Panc1 (cell line): Measurements from ENCODE around the gene LRRC3B. TPM values are rescaled to one million over a fixed set of nuclear protein-coding genes. Genes with fewer than 3 reads are reported as not detected.

ENCODE experiments used
- ATAC-seq: fragments of 200-7000 bp; cut with Tn5 transposase; 2 replicates; pipeline ENCODE4 v1.9.1; 2020; ENCODE audit warnings: mild to moderate bottlenecking, moderate library complexity
- BruUV-seq: library from RNA; stranded (reverse); fragments of 400-500 nt; replicated peaks from 2 replicates; lab custom pipeline; 2021; lab: Mats Ljungman, UMichigan
- CTCF ChIA-PET: fragments of 300-600 bp; sonication (Branson Sonifier 250); formaldehyde crosslinking; loops from one replicate; lab custom pipeline; 2022; ENCODE audit warnings: antibody characterized with exemption; lab: Charles Lee
- POLR2A ChIA-PET: fragments of 300-600 bp; sonication (Branson Sonifier 250); formaldehyde crosslinking; loops from one replicate; lab custom pipeline; 2022; ENCODE audit warnings: antibody characterized with exemption; lab: Charles Lee
- DNase-seq: peaks from one replicate; pipeline ENCODE4 v3.0.0-alpha.2; 2010; ENCODE audit warnings: low read depth, low spot score
- H3K27ac ChIP-seq: 2 replicates; pipeline ENCODE4 v1.5.1; 2011; ENCODE audit warnings: mild to moderate bottlenecking, low read length, inconsistent platforms
- H3K27me3 ChIP-seq: fragments of 200-500 bp; sonication (Bioruptor generic); 2 replicates; pipeline ENCODE4 v1.6.0; 2014; ENCODE audit warnings: low read length, inconsistent platforms; ENCODE audit not compliant: control insufficient read depth, insufficient read depth
- H3K36me3 ChIP-seq: fragments of 200-500 bp; sonication (Bioruptor generic); 2 replicates; pipeline ENCODE4 v1.5.1; 2014; ENCODE audit warnings: inconsistent platforms, mild to moderate bottlenecking, low read length, moderate library complexity; ENCODE audit not compliant: control insufficient read depth, insufficient read depth
- H3K4me1 ChIP-seq: 2 replicates; pipeline ENCODE4 v1.5.1; 2011; ENCODE audit warnings: inconsistent platforms, mild to moderate bottlenecking, low read length, moderate library complexity; ENCODE audit not compliant: control insufficient read depth, insufficient read depth
- H3K4me3 ChIP-seq, 2 experiments: 2 replicates each; pipeline ENCODE4 v1.5.1; 2011 to 2012; ENCODE audit warnings: low read depth in 2 of 2, low read length in 2 of 2, mild to moderate bottlenecking in 2 of 2, inconsistent platforms in 1 of 2, moderate library complexity in 1 of 2
- H3K9me3 ChIP-seq: fragments of 200-500 bp; sonication (Bioruptor generic); 2 replicates; pipeline ENCODE4 v1.5.1; 2014; ENCODE audit warnings: low read depth, mild to moderate bottlenecking, inconsistent platforms, low read length, moderate library complexity; ENCODE audit not compliant: control insufficient read depth, insufficient read depth
- CTCF ChIP-seq: fragments of 450-650 bp; IDR thresholded peaks from 2 replicates; pipeline ENCODE4 v1.5.1; 2017; ENCODE audit warnings: mild to moderate bottlenecking
- POLR2AphosphoS5 ChIP-seq: IDR thresholded peaks from 2 replicates; pipeline ENCODE4 v1.6.1; 2012; ENCODE audit warnings: mild to moderate bottlenecking, low read depth, low read length, moderate library complexity
- REST ChIP-seq, 2 experiments: IDR thresholded peaks; 2 replicates each; pipeline ENCODE4 v1.6.1; 2011 to 2012; ENCODE audit warnings: low read depth in 2 of 2, control low read depth in 1 of 2, low read length in 1 of 2, mild to moderate bottlenecking in 1 of 2, moderate library complexity in 1 of 2; ENCODE audit not compliant: insufficient read depth in 1 of 2
- SIN3A ChIP-seq: IDR thresholded peaks from 2 replicates; pipeline ENCODE4 v1.6.1; 2012; ENCODE audit warnings: low read depth, mild to moderate bottlenecking, low read length, moderate library complexity, borderline replicate concordance; ENCODE audit not compliant: insufficient read depth
- TCF7L2 ChIP-seq: IDR thresholded peaks from 2 replicates; pipeline ENCODE4 v1.6.1; 2011; ENCODE audit warnings: mild to moderate bottlenecking, low read depth, low read length, inconsistent platforms
- in situ Hi-C: cut with HindIII; loops from 2 replicates; pipeline ENCODE4 v1.10.0; 2016; ENCODE audit warnings: low sequenced_read_pairs, low pct_unique_long_range_greater_than_20kb
- intact Hi-C: fragments of 100-400 bp; cut with micrococcal nuclease; formaldehyde crosslinking; loops from one replicate; pipeline ENCODE4 v1.10.0; 2022; ENCODE audit not compliant: unreplicated experiment
- total RNA-seq: library from RNA; stranded (reverse); gene quantifications from one replicate; pipeline ENCODE4 v1.2.1, GENCODE V29; 2021; ENCODE audit not compliant: unreplicated experiment

Gene LRRC3B
- total RNA-seq, 1 experiment from 2014 or later = not detected

DNA sequence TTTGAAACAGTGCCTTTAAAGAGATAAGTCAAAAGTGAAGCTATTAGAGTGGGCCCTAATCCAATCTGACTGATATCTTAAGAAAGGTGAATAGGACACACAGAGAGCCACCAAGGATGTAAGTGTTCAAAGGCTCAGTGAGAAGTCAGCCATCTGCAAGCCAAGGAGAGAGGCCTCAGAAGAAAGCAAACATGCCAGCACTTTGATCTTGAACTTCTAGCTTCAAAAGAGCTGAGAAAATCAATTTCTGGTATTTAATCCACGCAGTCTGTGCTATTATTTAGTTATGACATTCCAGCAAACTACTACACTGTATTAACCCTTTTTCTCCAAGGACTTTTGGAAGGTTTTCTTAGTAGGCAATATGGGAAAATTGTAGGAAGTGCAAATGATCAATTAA is 95.7 kb downstream of the LRRC3B start:
- no peaks in the 10 kb centered on the region for H3K27me3 ChIP-seq
- no peaks in the 10 kb centered on the region for H3K4me1 ChIP-seq
- BruUV-seq = no TSS peak
- ChIA-PET POLR2A (no interaction called here), CTCF (no interaction called here)
- H3K9me3 ChIP-seq = no peaks in the 10 kb centered on the region
- ATAC-seq = no peak
- DNase-seq = no peak
- TF ChIP-seq POLR2AphosphoS5 (no peak), REST (IDR thresholded peaks at IDR 0.05; ENCODE audit: insufficient read depth in 1 of 2, low read depth in 2 of 2, low read length in 1 of 2) (no peak), SIN3A (no peak), TCF7L2 (no peak), CTCF (no peak)
- H3K36me3 ChIP-seq = no peaks in the 10 kb centered on the region
- intact Hi-C loops (loop anchor here (10.0 kb wide), 1 partner anchor 874 kb away; no protein-coding TSS in a partner anchor), in situ Hi-C loops (no loop called here)
- no peak overlapping the region for H3K27ac ChIP-seq
- H3K4me3 ChIP-seq = no peak overlapping the region

- Histone ChIP-seq H3K4me1 (no peaks in the 10 kb centered on the region), H3K4me3 (no peak overlapping the region), H3K27me3 (no peaks in the 10 kb centered on the region), H3K36me3 (no peaks in the 10 kb centered on the region), H3K9me3 (no peaks in the 10 kb centered on the region), H3K27ac (no peak overlapping the region)
- DNase-seq (no peak), ATAC-seq (no peak)
- no TSS peak for BruUV-seq
- POLR2A ChIA-PET = no interaction called here
- CTCF ChIA-PET = interaction anchor here (0.6 kb wide), 1 partner anchor 183 kb away, joined by 4 read pairs; no protein-coding TSS in a partner anchor
- intact Hi-C loops = loop anchor here (10.0 kb wide), 1 partner anchor 874 kb away; no protein-coding TSS in a partner anchor
- TF ChIP-seq REST (IDR thresholded peaks at IDR 0.05; ENCODE audit: insufficient read depth in 1 of 2, low read depth in 2 of 2, low read length in 1 of 2) = no peak
- no peak for TF ChIP-seq CTCF
- TF ChIP-seq TCF7L2 = no peak
- no peak for TF ChIP-seq SIN3A
- TF ChIP-seq POLR2AphosphoS5 = no peak
- in situ Hi-C loops = no loop called here
Observed at GRCh38 chr3:26719134-26719533, 96.6 kb downstream of the LRRC3B start.
